AG09309 (cell line): ENCODE measurements around the gene EIF2S3B.

Experiments
- DNase-seq: peaks from one replicate; pipeline ENCODE4 v3.0.0-alpha.2; 2010; ENCODE audit warnings: low read depth
- H3K4me3 ChIP-seq: 2 replicates; pipeline ENCODE4 v1.5.1; 2011; ENCODE audit warnings: mild to moderate bottlenecking, low read depth, low read length, moderate library complexity; ENCODE audit not compliant: control insufficient read depth
- CTCF ChIP-seq: IDR thresholded peaks from 2 replicates; pipeline ENCODE4 v1.5.1; 2011; ENCODE audit warnings: mild to moderate bottlenecking, low read depth, low read length, inconsistent platforms; ENCODE audit not compliant: insufficient read depth, control insufficient read depth; ENCODE audit errors: missing control alignments

Gene EIF2S3B

GRCh38 chr12:10521555-10521954 is 15.9 kb downstream of the EIF2S3B start:
- no peak overlapping the region for H3K4me3 ChIP-seq
- no peak for TF ChIP-seq CTCF
- no peak for DNase-seq

- TF ChIP-seq CTCF: no peak
Measured at GRCh38 chr12:10528174-10528953, 22.7 kb downstream of the EIF2S3B start.

GRCh38 chr12:10529603-10530002 is 23.9 kb downstream of the EIF2S3B start:
- TF ChIP-seq CTCF: no peak
- H3K4me3 ChIP-seq: no peak overlapping the region
- no peak for DNase-seq

More at GRCh38 chr12:10528174-10528953, 22.7 kb downstream of the EIF2S3B start:
- DNase-seq: no peak
- H3K4me3 ChIP-seq: no peak overlapping the region

- TF ChIP-seq CTCF: no peak
- H3K4me3 ChIP-seq: no peak overlapping the region
- DNase-seq: no peak
Measured at GRCh38 chr12:10537721-10538120, 32.0 kb downstream of the EIF2S3B start.

- no peak for DNase-seq
- H3K4me3 ChIP-seq: no peak overlapping the region
- TF ChIP-seq CTCF: no peak
Measured at GRCh38 chr12:10540776-10541205, 35.1 kb downstream of the EIF2S3B start.

- DNase-seq: no peak
- no peak overlapping the region for H3K4me3 ChIP-seq
- no peak for TF ChIP-seq CTCF
Measured at GRCh38 chr12:10543499-10543898, 37.8 kb downstream of the EIF2S3B start.

GRCh38 chr12:10551375-10551774 is 45.7 kb downstream of the EIF2S3B start:
- no peak for DNase-seq
- no peak for TF ChIP-seq CTCF
- no peak overlapping the region for H3K4me3 ChIP-seq
